Measurements from ENCODE around the gene RPS10.
A peak's percentile ranks its signal among the peaks of the same experiment; 100 is the strongest.
"Not testable (repeated sequence)": the region's sequence is repeated elsewhere in the genome, so short reads cannot be mapped to it uniquely, and the experiment has no call there.

RPS10 gene

GRCh38 chr6:34377984-34378383, 47.9 kb downstream of the RPS10 start:
- DNase-seq (ENCODE audit: low read depth in 1 of 2, low spot score in 1 of 2) = no peak
- TF ChIP-seq REST (IDR thresholded peaks at IDR 0.05; ENCODE audit: insufficient replicate concordance, low read depth) (no peak), GABPA (IDR thresholded peaks at IDR 0.05; ENCODE audit: low read depth) (no peak), SPI1 (IDR thresholded peaks at IDR 0.05; ENCODE audit: borderline replicate concordance, low read depth) (no peak), CTCF (IDR thresholded peaks at IDR 0.05; ENCODE audit: insufficient read depth, low read length) (no peak), POLR2AphosphoS5 (IDR thresholded peaks at IDR 0.05; ENCODE audit: low read depth) (no peak)
- H3K27me3 ChIP-seq (ENCODE audit: insufficient read depth, poor library complexity, severe bottlenecking) = no peaks in the 10 kb centered on the region
- no peak overlapping the region for H3K4me3 ChIP-seq (replicated peaks; ENCODE audit: insufficient read depth, low read length)
- H3K27ac ChIP-seq (replicated peaks) = no peak overlapping the region

- H3K27me3 ChIP-seq (ENCODE audit: insufficient read depth, poor library complexity, severe bottlenecking); H3K4me3 ChIP-seq (replicated peaks; ENCODE audit: insufficient read depth, low read length); DNase-seq (ENCODE audit: low read depth in 1 of 2, low spot score in 1 of 2); H3K27ac ChIP-seq (replicated peaks): not testable (repeated sequence)
These were observed 48.3 kb downstream of the RPS10 start for GRCh38 chr6:34377571-34377970.

GRCh38 chr6:34375833-34376232, 50.0 kb downstream of the RPS10 start:
- TF ChIP-seq POLR2AphosphoS5 (IDR thresholded peaks at IDR 0.05; ENCODE audit: low read depth) (no peak), CTCF (IDR thresholded peaks at IDR 0.05; ENCODE audit: insufficient read depth, low read length) (no peak), REST (IDR thresholded peaks at IDR 0.05; ENCODE audit: insufficient replicate concordance, low read depth) (no peak), GABPA (IDR thresholded peaks at IDR 0.05; ENCODE audit: low read depth) (no peak), SPI1 (IDR thresholded peaks at IDR 0.05; ENCODE audit: borderline replicate concordance, low read depth) (no peak)
- no peak for DNase-seq (ENCODE audit: low read depth in 1 of 2, low spot score in 1 of 2)
- Histone ChIP-seq H3K4me3 (replicated peaks; ENCODE audit: insufficient read depth, low read length) (no peak overlapping the region), H3K27me3 (ENCODE audit: insufficient read depth, poor library complexity, severe bottlenecking) (no peaks in the 10 kb centered on the region), H3K27ac (replicated peaks) (no peak overlapping the region)

GRCh38 chr6:34374508-34374907, 51.4 kb downstream of the RPS10 start:
- DNase-seq (ENCODE audit: low read depth in 1 of 2, low spot score in 1 of 2) = no peak
- peak overlapping the region; percentile 13 for H3K27ac ChIP-seq (replicated peaks)
- no peak for TF ChIP-seq POLR2AphosphoS5 (IDR thresholded peaks at IDR 0.05; ENCODE audit: low read depth)
- no peak for TF ChIP-seq CTCF (IDR thresholded peaks at IDR 0.05; ENCODE audit: insufficient read depth, low read length)
- TF ChIP-seq REST (IDR thresholded peaks at IDR 0.05; ENCODE audit: insufficient replicate concordance, low read depth) = no peak
- no peak for TF ChIP-seq GABPA (IDR thresholded peaks at IDR 0.05; ENCODE audit: low read depth)
- TF ChIP-seq SPI1 (IDR thresholded peaks at IDR 0.05; ENCODE audit: borderline replicate concordance, low read depth) = no peak

More at GRCh38 chr6:34374508-34374907, 51.4 kb downstream of the RPS10 start:
- H3K27me3 ChIP-seq (ENCODE audit: insufficient read depth, poor library complexity, severe bottlenecking) = no peaks in the 10 kb centered on the region
- H3K4me3 ChIP-seq (replicated peaks; ENCODE audit: insufficient read depth, low read length) = no peak overlapping the region

Data from HL-60 (cell line).